Panc1 (cell line): ENCODE measurements around the gene ZBTB7A. TPM values are rescaled to one million over a fixed set of nuclear protein-coding genes. Genes with fewer than 3 reads are reported as not detected.

Experiments used
- ATAC-seq: fragments of 200-7000 bp; cut with Tn5 transposase; 2 replicates; pipeline ENCODE4 v1.9.1; 2020; ENCODE audit warnings: mild to moderate bottlenecking, moderate library complexity
- BruUV-seq: library from RNA; stranded (reverse); fragments of 400-500 nt; replicated peaks from 2 replicates; lab custom pipeline; 2021; lab: Mats Ljungman, UMichigan
- CTCF ChIA-PET: fragments of 300-600 bp; sonication (Branson Sonifier 250); formaldehyde crosslinking; loops from one replicate; lab custom pipeline; 2022; ENCODE audit warnings: antibody characterized with exemption; lab: Charles Lee
- POLR2A ChIA-PET: fragments of 300-600 bp; sonication (Branson Sonifier 250); formaldehyde crosslinking; loops from one replicate; lab custom pipeline; 2022; ENCODE audit warnings: antibody characterized with exemption; lab: Charles Lee
- DNase-seq: peaks from one replicate; pipeline ENCODE4 v3.0.0-alpha.2; 2010; ENCODE audit warnings: low read depth, low spot score
- H3K27ac ChIP-seq: 2 replicates; pipeline ENCODE4 v1.5.1; 2011; ENCODE audit warnings: mild to moderate bottlenecking, low read length, inconsistent platforms
- H3K27me3 ChIP-seq: fragments of 200-500 bp; sonication (Bioruptor generic); 2 replicates; pipeline ENCODE4 v1.6.0; 2014; ENCODE audit warnings: low read length, inconsistent platforms; ENCODE audit not compliant: control insufficient read depth, insufficient read depth
- H3K36me3 ChIP-seq: fragments of 200-500 bp; sonication (Bioruptor generic); 2 replicates; pipeline ENCODE4 v1.5.1; 2014; ENCODE audit warnings: inconsistent platforms, mild to moderate bottlenecking, low read length, moderate library complexity; ENCODE audit not compliant: control insufficient read depth, insufficient read depth
- H3K4me1 ChIP-seq: 2 replicates; pipeline ENCODE4 v1.5.1; 2011; ENCODE audit warnings: inconsistent platforms, mild to moderate bottlenecking, low read length, moderate library complexity; ENCODE audit not compliant: control insufficient read depth, insufficient read depth
- H3K4me3 ChIP-seq, 2 experiments: 2 replicates each; pipeline ENCODE4 v1.5.1; 2011 to 2012; ENCODE audit warnings: low read depth in 2 of 2, low read length in 2 of 2, mild to moderate bottlenecking in 2 of 2, inconsistent platforms in 1 of 2, moderate library complexity in 1 of 2
- H3K9me3 ChIP-seq: fragments of 200-500 bp; sonication (Bioruptor generic); 2 replicates; pipeline ENCODE4 v1.5.1; 2014; ENCODE audit warnings: low read depth, mild to moderate bottlenecking, inconsistent platforms, low read length, moderate library complexity; ENCODE audit not compliant: control insufficient read depth, insufficient read depth
- CTCF ChIP-seq: fragments of 450-650 bp; IDR thresholded peaks from 2 replicates; pipeline ENCODE4 v1.5.1; 2017; ENCODE audit warnings: mild to moderate bottlenecking
- POLR2AphosphoS5 ChIP-seq: IDR thresholded peaks from 2 replicates; pipeline ENCODE4 v1.6.1; 2012; ENCODE audit warnings: mild to moderate bottlenecking, low read depth, low read length, moderate library complexity
- REST ChIP-seq, 2 experiments: IDR thresholded peaks; 2 replicates each; pipeline ENCODE4 v1.6.1; 2011 to 2012; ENCODE audit warnings: low read depth in 2 of 2, control low read depth in 1 of 2, low read length in 1 of 2, mild to moderate bottlenecking in 1 of 2, moderate library complexity in 1 of 2; ENCODE audit not compliant: insufficient read depth in 1 of 2
- SIN3A ChIP-seq: IDR thresholded peaks from 2 replicates; pipeline ENCODE4 v1.6.1; 2012; ENCODE audit warnings: low read depth, mild to moderate bottlenecking, low read length, moderate library complexity, borderline replicate concordance; ENCODE audit not compliant: insufficient read depth
- TCF7L2 ChIP-seq: IDR thresholded peaks from 2 replicates; pipeline ENCODE4 v1.6.1; 2011; ENCODE audit warnings: mild to moderate bottlenecking, low read depth, low read length, inconsistent platforms
- in situ Hi-C: cut with HindIII; loops from 2 replicates; pipeline ENCODE4 v1.10.0; 2016; ENCODE audit warnings: low sequenced_read_pairs, low pct_unique_long_range_greater_than_20kb
- intact Hi-C: fragments of 100-400 bp; cut with micrococcal nuclease; formaldehyde crosslinking; loops from one replicate; pipeline ENCODE4 v1.10.0; 2022; ENCODE audit not compliant: unreplicated experiment
- total RNA-seq: library from RNA; stranded (reverse); gene quantifications from one replicate; pipeline ENCODE4 v1.2.1, GENCODE V29; 2021; ENCODE audit not compliant: unreplicated experiment

ZBTB7A gene
- total RNA-seq, 1 experiment from 2014 or later: 48.0 TPM

DNA sequence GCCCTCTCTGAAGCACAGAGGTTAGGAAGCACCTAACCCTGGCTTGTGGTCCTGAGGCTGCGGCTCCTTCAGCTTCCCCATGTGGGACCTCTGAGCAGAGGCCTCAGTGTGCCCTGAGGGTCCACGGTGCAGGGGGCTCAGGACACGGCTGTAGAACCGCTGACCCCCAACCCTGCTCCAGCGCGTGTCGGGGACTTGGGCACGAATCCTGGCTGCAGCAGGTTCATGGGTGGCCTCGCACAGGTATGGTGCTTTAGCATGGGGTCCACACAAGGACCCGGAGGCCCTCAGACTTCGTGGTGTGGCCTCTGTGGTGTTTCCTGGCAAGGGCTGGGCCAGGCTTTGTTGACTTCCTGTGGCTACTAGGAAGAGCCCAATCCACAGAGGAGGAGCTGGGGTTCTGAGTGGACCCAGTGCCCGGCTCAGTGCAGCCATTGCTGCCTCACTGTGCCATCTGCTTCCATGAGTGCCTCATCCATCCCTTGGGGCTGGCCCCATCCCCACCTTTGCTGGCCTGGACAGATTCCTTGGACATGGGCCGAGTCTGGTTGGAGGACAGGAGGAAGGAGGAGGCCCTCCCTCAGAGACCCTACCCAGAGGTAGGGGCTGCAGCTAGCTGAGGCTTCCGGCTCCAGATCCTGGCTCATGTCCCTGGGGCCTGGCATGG is 24.5 kb downstream of the ZBTB7A start:
- no peak for DNase-seq
- CTCF ChIA-PET: no interaction called here
- no peak overlapping the region for H3K4me3 ChIP-seq
- ATAC-seq: peak; percentile 20
- BruUV-seq: no TSS peak
- H3K27me3 ChIP-seq: no peaks in the 10 kb centered on the region
- H3K27ac ChIP-seq: no peak overlapping the region
- H3K4me1 ChIP-seq: no peaks in the 10 kb centered on the region; the same call in none of the 2 replicates
- H3K9me3 ChIP-seq: no peaks in the 10 kb centered on the region
- POLR2A ChIA-PET: no interaction called here
- TF ChIP-seq CTCF: no peak
- no peak for TF ChIP-seq POLR2AphosphoS5
- TF ChIP-seq SIN3A: no peak
- TF ChIP-seq REST (IDR thresholded peaks at IDR 0.05; ENCODE audit: insufficient read depth in 1 of 2, low read depth in 2 of 2, low read length in 1 of 2): no peak
- TF ChIP-seq TCF7L2: no peak
- no peaks in the 10 kb centered on the region; the same call in 1 of the 2 replicates for H3K36me3 ChIP-seq
- in situ Hi-C loops: no loop called here
- intact Hi-C loops: no loop called here

DNA sequence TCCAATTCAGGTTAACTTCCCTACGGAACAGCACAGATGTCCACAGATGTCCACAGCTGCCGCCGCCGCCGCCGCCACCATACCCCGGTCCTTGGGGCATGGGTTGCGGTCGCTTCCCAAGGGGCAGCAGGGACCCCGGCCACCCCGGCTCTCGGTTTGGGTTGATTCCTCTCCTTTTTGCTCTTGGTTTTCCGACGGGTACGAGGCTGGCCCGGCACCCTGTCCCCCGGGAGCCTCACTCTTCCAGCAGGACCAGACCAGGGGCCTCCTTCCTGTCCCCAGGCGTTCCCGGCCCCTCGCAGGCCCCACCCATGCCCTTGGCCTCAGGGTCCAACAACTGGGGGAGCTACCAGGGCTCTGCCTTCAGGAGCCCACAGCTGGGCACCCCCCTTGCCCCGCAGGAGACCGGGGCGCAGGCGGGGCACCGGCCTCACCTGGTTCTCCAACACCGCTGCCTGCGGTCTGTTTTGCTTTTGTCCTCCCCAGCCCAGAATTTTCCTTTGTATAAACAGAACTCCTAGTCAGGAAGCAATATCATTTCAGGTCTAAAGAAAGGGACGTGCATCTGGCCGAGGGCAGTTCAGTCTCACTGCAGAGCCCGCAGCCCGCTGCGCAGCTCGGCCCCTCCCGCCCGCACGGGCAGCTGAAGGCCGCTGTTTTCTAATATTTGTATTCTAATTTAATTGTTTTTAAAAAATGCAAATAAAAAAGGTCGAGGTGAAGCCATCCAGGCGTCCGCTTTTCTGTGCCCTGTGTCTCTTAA is 27.9 kb downstream of the ZBTB7A start:
- ATAC-seq (no peak), DNase-seq (no peak)
- Histone ChIP-seq H3K36me3 (no peaks in the 10 kb centered on the region), H3K9me3 (no peaks in the 10 kb centered on the region), H3K4me3 (no peak overlapping the region), H3K4me1 (no peaks in the 10 kb centered on the region; the same call in none of the 2 replicates), H3K27ac (no peak overlapping the region), H3K27me3 (no peaks in the 10 kb centered on the region)
- intact Hi-C loops (no loop called here), in situ Hi-C loops (no loop called here)
- POLR2A ChIA-PET: no interaction called here
- CTCF ChIA-PET: no interaction called here
- BruUV-seq: no TSS peak
- TF ChIP-seq POLR2AphosphoS5: peak; percentile 44; the same call in 1 of the 2 replicates
- no peak for TF ChIP-seq REST (IDR thresholded peaks at IDR 0.05; ENCODE audit: insufficient read depth in 1 of 2, low read depth in 2 of 2, low read length in 1 of 2)
